ENCODE data around the gene PGS1.

Gene PGS1

DNA sequence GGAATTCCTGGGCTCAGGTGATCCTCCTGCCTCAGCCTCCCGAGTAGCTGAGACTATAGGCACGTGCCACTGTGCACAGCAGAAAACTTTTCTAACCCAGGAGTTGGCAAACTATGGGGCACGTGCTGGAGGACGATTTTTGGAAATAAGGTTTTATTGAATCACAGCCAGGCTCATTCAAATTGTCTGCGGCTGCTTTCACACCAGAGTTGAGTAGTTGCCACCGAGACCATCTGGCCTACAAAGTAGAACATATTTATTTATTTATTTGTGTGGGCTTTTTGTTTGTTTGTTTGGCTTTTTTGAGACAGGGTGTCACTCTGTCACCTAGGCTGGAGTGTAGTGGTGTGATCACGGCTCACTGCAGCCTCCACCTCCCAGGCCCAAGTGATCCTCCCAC is 7.4 kb upstream of the PGS1 start:
- no peak for DNase-seq (ENCODE audit: extremely low read depth, low read depth)
- TF ChIP-seq, protein P1, sequence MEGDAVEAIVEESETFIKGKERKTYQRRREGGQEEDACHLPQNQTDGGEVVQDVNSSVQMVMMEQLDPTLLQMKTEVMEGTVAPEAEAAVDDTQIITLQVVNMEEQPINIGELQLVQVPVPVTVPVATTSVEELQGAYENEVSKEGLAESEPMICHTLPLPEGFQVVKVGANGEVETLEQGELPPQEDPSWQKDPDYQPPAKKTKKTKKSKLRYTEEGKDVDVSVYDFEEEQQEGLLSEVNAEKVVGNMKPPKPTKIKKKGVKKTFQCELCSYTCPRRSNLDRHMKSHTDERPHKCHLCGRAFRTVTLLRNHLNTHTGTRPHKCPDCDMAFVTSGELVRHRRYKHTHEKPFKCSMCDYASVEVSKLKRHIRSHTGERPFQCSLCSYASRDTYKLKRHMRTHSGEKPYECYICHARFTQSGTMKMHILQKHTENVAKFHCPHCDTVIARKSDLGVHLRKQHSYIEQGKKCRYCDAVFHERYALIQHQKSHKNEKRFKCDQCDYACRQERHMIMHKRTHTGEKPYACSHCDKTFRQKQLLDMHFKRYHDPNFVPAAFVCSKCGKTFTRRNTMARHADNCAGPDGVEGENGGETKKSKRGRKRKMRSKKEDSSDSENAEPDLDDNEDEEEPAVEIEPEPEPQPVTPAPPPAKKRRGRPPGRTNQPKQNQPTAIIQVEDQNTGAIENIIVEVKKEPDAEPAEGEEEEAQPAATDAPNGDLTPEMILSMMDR (IDR thresholded peaks at IDR 0.05; ENCODE audit: low read depth, low read length, missing control alignments), result no peak
- H3K4me3 ChIP-seq (replicated peaks; ENCODE audit: low read depth, low read length), result no peak overlapping the region

DNA sequence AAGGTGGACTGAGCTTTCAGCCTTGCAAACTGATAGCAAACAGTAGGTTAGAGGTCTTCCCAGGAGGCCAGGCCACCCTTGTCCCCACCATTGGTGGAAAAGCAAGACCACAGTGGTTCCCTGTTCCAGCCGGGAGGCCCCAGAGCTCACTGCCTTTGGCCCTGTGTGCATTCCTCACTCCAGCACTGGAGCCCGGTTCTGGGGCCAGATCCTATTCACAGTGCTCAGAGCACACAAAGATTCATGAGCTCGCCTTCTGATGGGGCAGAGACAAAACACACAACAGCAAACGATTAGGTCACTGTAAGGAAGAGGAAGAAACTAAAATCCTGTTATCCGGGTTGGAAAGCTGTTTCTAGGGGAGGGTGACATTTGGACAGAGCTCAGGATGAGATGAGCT is 5.6 kb upstream of the PGS1 start:
- TF ChIP-seq, protein P1 (IDR thresholded peaks at IDR 0.05; ENCODE audit: low read depth, low read length, missing control alignments), result no peak
- no peak for DNase-seq (ENCODE audit: extremely low read depth, low read depth)
- no peak overlapping the region for H3K4me3 ChIP-seq (replicated peaks; ENCODE audit: low read depth, low read length)

DNA sequence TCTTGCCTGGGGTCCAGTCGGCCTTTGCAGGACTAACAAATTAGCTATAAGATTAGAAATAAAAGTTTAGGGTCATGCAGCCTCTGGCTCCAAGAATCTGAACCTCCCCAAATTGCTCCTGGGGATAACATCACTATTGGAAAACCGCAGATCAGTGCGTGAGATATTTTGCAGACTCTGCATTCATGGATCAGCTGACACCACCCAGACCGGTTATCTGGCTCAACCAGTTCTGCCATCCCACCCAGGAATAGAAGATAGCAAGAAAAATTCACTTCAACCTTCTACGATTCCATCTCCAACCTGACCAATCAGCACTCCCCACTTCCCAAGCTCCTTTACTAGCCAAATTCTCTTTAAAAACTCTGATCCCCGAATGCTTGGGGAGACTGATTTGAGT is 4.3 kb upstream of the PGS1 start:
- TF ChIP-seq, protein P1 (IDR thresholded peaks at IDR 0.05; ENCODE audit: low read depth, low read length, missing control alignments), result no peak
- no peak overlapping the region for H3K4me3 ChIP-seq (replicated peaks; ENCODE audit: low read depth, low read length)
- no peak for DNase-seq (ENCODE audit: extremely low read depth, low read depth)

DNA sequence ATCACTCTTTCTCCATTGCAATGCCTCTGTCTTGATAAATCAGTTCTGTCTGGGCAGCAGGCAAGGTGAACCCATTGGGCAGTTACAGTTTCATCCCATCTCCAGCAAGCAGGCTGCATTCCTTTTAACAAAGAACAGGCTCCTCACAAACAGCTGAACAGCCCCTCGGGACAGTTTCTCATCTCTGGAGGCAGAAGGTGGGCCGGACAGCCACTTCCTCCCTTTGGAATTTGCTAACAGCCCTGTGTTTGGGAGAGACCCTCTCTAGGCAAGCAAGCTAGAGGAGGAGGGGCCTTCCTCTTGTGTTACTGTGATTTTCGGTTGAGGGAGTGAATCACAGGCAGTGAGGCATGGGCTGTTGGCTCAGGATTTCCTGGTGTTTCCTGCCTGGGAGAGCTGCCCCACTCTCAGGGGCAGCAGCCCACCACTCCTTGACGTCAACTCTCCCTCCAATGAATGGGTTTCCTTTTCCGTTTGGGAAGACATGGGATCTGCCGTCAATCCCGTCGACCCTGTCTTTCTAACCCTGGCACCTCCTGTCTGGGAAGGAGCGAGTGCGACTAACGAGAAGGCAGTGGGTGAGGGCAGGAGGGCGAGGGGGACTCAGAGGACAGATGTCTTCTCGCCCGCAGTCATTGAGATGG is 3.7 kb upstream of the PGS1 start:
- TF ChIP-seq, protein P1 (IDR thresholded peaks at IDR 0.05; ENCODE audit: low read depth, low read length, missing control alignments), result no peak
- no peak for DNase-seq (ENCODE audit: extremely low read depth, low read depth)
- H3K4me3 ChIP-seq (replicated peaks; ENCODE audit: low read depth, low read length), result no peak overlapping the region

DNA sequence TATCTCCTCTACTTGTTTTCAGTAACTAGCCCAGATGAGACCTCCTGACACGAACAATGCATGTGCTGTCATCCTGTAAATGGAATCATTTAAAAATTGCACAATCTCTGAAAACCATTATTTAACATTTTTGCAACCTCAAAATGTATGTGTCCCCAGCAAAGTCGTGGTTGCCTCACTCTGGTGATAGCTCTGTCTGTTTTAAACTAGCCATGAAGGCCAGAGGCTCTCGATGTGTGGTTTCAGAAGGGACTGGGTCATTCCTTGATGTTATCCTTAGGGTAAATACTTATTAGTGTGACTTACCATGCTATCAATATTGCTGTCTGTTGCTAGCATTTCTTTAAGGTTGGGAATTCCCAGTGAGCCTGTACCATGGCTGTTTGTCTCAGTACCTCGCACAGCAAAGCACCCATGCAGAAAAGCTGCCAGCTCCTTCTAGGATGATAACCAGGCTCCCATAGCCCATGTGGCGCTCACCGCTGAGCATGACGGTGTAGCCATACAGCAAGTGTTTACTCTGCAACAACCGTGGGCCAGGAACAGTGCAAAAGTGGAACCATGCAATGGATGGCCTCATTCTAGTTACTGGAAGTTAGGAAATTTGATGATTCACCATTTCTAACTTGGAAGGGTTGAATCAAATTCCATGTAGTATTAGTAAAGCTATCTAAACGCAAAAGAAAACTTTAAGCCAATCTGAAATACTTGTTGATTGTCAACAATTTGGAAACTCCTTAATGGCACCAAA is 2.9 kb upstream of the PGS1 start:
- DNase-seq (ENCODE audit: extremely low read depth, low read depth), result no peak
- TF ChIP-seq, protein P1 (IDR thresholded peaks at IDR 0.05; ENCODE audit: low read depth, low read length, missing control alignments), result no peak
- no peak overlapping the region for H3K4me3 ChIP-seq (replicated peaks; ENCODE audit: low read depth, low read length)

DNA sequence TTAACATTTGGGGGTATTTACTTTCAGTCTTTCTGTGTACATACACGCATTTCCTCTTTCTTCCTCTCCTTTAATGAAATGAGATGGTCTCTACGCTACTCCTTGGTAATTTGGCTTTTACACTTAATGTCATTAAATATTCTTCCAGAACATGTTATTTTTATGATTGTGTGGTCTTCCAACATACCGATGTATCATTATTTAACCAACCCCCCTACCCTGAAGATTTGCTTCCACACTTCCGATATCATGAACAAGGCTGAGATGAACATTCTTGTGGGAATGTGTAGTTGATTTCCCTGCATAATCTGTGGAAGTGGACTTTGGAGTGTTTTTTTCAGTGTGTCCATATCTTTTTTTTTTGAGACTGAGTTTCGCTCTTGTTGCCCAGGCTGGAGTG is 2.3 kb upstream of the PGS1 start:
- DNase-seq (ENCODE audit: extremely low read depth, low read depth), result no peak
- H3K4me3 ChIP-seq (replicated peaks; ENCODE audit: low read depth, low read length), result no peak overlapping the region
- TF ChIP-seq, protein P1 (IDR thresholded peaks at IDR 0.05; ENCODE audit: low read depth, low read length, missing control alignments), result no peak
